ENCODE data around the gene CC2D1A. TPM values are rescaled to one million over a fixed set of nuclear protein-coding genes. Genes with fewer than 3 reads are reported as not detected.

Gene CC2D1A
- total RNA-seq, 1 experiment from 2014 or later, result 22.8 TPM

DNA sequence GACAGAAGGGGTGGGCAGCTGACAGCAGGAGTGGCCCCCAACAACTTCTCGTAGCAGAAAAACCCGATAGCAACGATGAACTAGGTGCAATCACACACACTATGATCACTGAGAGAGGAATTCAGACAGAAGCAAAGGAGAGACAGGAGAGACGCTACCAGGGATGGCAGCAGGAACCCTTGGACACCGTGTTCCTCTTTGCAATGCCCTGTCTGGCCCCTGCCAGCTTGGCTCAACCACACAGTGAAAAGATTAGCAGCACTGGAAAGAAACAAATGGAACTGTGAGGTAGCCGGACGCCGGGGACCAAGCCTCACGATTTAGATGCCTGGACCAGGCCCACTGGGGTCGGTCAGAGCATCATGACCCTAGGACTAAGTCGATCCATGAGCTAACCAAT, 69.9 kb downstream of the CC2D1A start:
- DNase-seq, result no peak
- Histone ChIP-seq H3K4me3 (ENCODE audit: insufficient read depth, low read depth, low read length) (no peak overlapping the region), H3K27me3 (ENCODE audit: control insufficient read depth, insufficient read depth, low read length) (no peaks in the 10 kb centered on the region)

DNA sequence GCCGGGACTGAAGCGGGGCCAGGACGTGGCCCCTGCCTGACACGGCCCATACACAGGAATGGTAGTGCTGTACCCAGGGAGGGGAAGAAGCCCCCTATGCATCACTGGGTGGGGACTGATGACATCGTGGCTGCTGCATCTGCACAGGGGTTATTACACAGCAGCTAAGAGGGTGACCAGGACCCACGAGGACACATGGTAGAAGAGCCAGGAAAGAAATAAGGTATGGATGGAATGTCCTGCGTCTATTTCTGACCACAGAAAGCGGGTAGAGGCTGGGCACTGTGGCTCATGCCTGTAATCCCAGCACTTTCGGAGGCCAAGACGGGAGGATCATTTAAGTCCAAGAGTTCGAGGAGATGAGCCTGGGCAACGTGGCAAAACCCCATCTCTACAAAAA, 70.4 kb downstream of the CC2D1A start:
- Histone ChIP-seq H3K27me3 (ENCODE audit: control insufficient read depth, insufficient read depth, low read length) (no peaks in the 10 kb centered on the region), H3K4me3 (ENCODE audit: insufficient read depth, low read depth, low read length) (no peak overlapping the region), H3K36me3 (replicated peaks; ENCODE audit: control insufficient read depth, insufficient read depth, low read length) (peaks cover 1% of the 10 kb centered on the region)
- no peak for DNase-seq

More for the DNA sequence above, 69.9 kb downstream of the CC2D1A start:
- peaks cover 1% of the 10 kb centered on the region for H3K36me3 ChIP-seq (replicated peaks; ENCODE audit: control insufficient read depth, insufficient read depth, low read length)

DNA sequence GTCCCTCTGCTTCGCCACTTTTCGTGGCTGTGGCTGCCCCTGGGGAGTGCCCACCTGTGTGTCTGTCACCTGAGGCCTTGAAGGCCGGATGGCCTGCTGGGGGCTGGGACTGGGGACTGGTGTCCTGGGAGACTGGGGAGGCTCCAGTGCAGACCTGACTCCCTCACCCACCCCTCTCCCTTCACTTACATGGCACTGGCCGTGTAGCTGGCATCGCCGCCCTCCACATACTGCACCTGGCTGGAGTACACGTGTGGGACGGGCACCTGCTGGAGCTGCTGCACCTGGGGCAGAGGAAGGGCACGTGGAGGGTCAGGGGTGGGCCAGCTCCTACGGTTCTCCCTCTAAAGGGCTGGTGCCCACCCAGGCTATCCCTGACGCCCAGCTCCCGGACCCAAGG, 71.8 kb downstream of the CC2D1A start:
- DNase-seq, result no peak
- peaks cover 1% of the 10 kb centered on the region for H3K36me3 ChIP-seq (replicated peaks; ENCODE audit: control insufficient read depth, insufficient read depth, low read length)
- H3K4me3 ChIP-seq (ENCODE audit: insufficient read depth, low read depth, low read length), result no peak overlapping the region
- H3K27me3 ChIP-seq (ENCODE audit: control insufficient read depth, insufficient read depth, low read length), result no peaks in the 10 kb centered on the region

DNA sequence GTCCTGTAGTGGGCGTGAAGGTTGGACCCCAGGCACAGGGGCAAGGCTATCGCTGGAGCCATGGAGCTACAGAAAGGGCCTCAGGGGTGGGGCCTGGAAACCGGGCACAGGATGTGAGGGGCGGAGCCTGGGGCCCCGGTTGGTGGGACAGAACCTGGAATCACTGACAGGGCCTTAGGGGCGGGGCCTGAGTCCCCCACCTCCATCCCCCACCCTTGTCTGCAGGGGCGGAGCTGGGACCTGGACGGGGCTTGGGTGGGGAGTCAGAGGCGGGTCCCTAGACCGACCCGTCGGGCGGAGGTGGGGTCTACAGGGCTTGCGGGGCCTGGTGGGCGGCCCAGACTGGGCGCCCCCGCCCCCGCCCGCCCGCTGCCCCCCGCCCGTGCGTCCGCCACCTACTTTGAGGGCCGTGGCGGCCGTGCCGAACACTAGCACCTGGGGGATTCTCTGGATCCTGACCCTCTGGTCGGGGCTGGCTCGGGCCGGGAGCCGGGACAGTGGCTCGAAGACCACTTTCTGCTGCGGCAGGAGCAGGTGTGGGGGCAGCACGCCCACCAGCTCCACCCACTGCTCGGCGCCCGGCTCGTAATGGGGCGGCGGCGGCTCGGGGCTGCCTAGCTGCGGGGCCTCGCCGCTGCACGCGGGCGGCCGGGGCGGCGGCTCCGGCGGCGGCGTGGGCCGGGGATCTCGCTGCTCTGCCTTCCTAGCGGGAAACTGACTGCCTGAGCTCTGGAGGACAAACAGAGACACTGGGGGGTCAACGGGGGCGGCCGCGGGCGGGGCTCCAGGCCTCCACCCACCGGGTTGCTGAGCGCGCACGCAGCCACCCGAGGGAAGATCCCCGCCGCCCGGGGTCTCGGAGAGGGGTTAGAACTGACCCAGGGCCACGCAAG, 72.6 kb downstream of the CC2D1A start:
- Histone ChIP-seq H3K27me3 (ENCODE audit: control insufficient read depth, insufficient read depth, low read length) (no peaks in the 10 kb centered on the region), H3K4me3 (ENCODE audit: insufficient read depth, low read depth, low read length) (peak overlapping the region; percentile 57), H3K36me3 (replicated peaks; ENCODE audit: control insufficient read depth, insufficient read depth, low read length) (peaks cover 1% of the 10 kb centered on the region)
- DNase-seq, result peak; percentile 100

DNA sequence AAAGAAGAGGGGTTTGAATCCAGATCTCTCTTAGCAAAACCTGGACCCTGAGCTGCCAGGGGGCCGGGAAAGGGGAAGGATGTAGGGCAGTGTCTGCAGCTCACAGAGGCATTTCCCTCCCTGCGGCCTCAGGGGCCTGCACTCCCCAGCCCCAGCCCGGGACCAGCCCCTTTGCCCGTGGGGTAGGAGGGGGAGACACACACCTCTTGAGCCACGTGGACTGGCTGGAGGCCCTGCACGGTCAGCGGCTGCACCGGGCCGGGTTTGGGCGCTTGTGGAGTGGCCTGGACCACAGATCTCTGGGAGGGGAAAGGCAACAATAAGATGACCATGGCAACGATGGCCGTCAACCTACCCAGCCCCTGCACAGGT, 73.2 kb downstream of the CC2D1A start:
- Histone ChIP-seq H3K4me3 (ENCODE audit: insufficient read depth, low read depth, low read length) (peak overlapping the region; percentile 57), H3K36me3 (replicated peaks; ENCODE audit: control insufficient read depth, insufficient read depth, low read length) (peaks cover 1% of the 10 kb centered on the region), H3K27me3 (ENCODE audit: control insufficient read depth, insufficient read depth, low read length) (no peaks in the 10 kb centered on the region)
- DNase-seq, result peak; percentile 83

DNA sequence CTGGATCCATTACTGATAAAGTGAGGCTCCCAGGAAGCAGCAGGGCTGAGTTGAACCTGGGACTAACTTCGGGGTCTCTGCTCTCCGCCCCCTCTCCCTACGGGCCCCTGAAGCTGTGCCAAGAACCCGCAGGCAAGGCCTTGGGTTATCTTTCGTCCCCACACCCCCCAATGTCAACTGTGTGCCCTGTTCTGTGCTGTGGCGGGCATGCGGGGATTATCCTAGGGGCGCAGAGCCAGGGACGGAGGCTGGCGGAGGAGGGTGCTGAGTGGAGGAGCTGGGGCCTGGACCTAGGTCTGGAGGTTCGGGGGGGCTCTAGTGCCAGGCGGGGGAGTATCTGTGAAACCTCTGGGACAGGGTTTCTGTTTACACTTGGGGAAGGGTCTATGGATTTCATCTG, 73.7 kb downstream of the CC2D1A start:
- Histone ChIP-seq H3K4me3 (ENCODE audit: insufficient read depth, low read depth, low read length) (0 out of 2 replicates have a peak overlapping the region, but pooled peaks have one; percentile 57), H3K36me3 (replicated peaks; ENCODE audit: control insufficient read depth, insufficient read depth, low read length) (peaks cover 1% of the 10 kb centered on the region)

DNA sequence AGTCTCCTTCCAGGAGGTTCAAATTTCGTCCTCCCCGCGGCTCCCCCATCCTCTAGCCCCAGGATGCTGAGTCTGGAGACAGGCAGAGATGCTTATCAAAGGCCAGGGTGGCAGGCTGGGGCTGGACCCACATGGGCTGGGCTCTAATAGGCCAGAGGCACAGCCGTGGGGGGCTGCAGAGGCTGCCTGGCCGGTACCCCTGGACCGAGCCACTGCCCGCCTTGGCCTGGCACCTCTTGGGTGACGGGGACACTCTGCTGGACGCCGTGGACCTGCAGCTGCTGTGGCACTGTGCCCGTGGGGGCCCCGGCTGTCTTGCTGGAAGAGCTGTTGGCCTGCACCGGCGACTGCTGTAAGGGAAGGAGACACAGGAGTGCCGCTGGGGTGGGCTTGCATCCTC, 74.3 kb downstream of the CC2D1A start:
- Histone ChIP-seq H3K4me3 (ENCODE audit: insufficient read depth, low read depth, low read length) (no peak overlapping the region), H3K27me3 (ENCODE audit: control insufficient read depth, insufficient read depth, low read length) (no peaks in the 10 kb centered on the region), H3K36me3 (replicated peaks; ENCODE audit: control insufficient read depth, insufficient read depth, low read length) (peaks cover 1% of the 10 kb centered on the region)
- peak; percentile 47 for DNase-seq

More for the DNA sequence above, 73.7 kb downstream of the CC2D1A start:
- no peaks in the 10 kb centered on the region for H3K27me3 ChIP-seq (ENCODE audit: control insufficient read depth, insufficient read depth, low read length)
- DNase-seq, result no peak

Other genes starting within 250 kb of the CC2D1A start
- 51.3 and 54.9 TPM in 2 replicates for gene MRI1, start 141.7 kb upstream of the CC2D1A start, total RNA-seq (2014; rRNA removed; shearing (Covaris generic))
- 91.5 and 120 TPM in 2 replicates for gene C19orf53, start 131.7 kb upstream of the CC2D1A start, total RNA-seq (2014; rRNA removed; shearing (Covaris generic))
- gene ZSWIM4, start 110.8 kb upstream of the CC2D1A start, total RNA-seq (2014; rRNA removed; shearing (Covaris generic)), result 18.3 and 21.5 TPM in 2 replicates
- gene NANOS3, start 29.1 kb upstream of the CC2D1A start, total RNA-seq (2014; rRNA removed; shearing (Covaris generic)), result not detected in 2 replicates
- gene BRME1, start 84 bp upstream of the CC2D1A start, total RNA-seq (2014; rRNA removed; shearing (Covaris generic)), result 3.4 and 4.1 TPM in 2 replicates
- gene PODNL1, start 32.2 kb downstream of the CC2D1A start, total RNA-seq (2014; rRNA removed; shearing (Covaris generic)), result 0.07 and 0.10 TPM in 2 replicates
- gene DCAF15, start 46.3 kb downstream of the CC2D1A start, total RNA-seq (2014; rRNA removed; shearing (Covaris generic)), result 73.3 and 92.9 TPM in 2 replicates
- 6.4 and 6.9 TPM in 2 replicates for gene RFX1, start 100.1 kb downstream of the CC2D1A start, total RNA-seq (2014; rRNA removed; shearing (Covaris generic))
- gene RLN3, start 121.9 kb downstream of the CC2D1A start, total RNA-seq (2014; rRNA removed; shearing (Covaris generic)), result not detected in 2 replicates
- 8.8 and 10.1 TPM in 2 replicates for gene IL27RA, start 125.6 kb downstream of the CC2D1A start, total RNA-seq (2014; rRNA removed; shearing (Covaris generic))
- 8.1 and 9.4 TPM in 2 replicates for gene PALM3, start 155.9 kb downstream of the CC2D1A start, total RNA-seq (2014; rRNA removed; shearing (Covaris generic))
- gene MISP3, start 166.6 kb downstream of the CC2D1A start, total RNA-seq (2014; rRNA removed; shearing (Covaris generic)), result 0.52 and 0.92 TPM in 2 replicates
- gene C19orf67, start 179.6 kb downstream of the CC2D1A start, total RNA-seq (2014; rRNA removed; shearing (Covaris generic)), result 0.94 and 1.3 TPM in 2 replicates
- 107 and 128 TPM in 2 replicates for gene SAMD1, start 184.6 kb downstream of the CC2D1A start, total RNA-seq (2014; rRNA removed; shearing (Covaris generic))
- 31.0 and 31.7 TPM in 2 replicates for gene PRKACA, start 211.6 kb downstream of the CC2D1A start, total RNA-seq (2014; rRNA removed; shearing (Covaris generic))
- gene ASF1B, start 230.4 kb downstream of the CC2D1A start, total RNA-seq (2014; rRNA removed; shearing (Covaris generic)), result 70.8 and 76.2 TPM in 2 replicates